ENCODE data around the gene CSMD2.

Gene CSMD2

GRCh38 chr1:33548721-33549120 lies 616.3 kb downstream of the CSMD2 start:
- no peak for TF ChIP-seq RARB (CRISPR knock-in tag; IDR thresholded peaks at IDR 0.05)
- TF ChIP-seq ZNF8 (CRISPR knock-in tag; IDR thresholded peaks at IDR 0.05) = no peak
- no peak for TF ChIP-seq ESRRG (CRISPR knock-in tag; IDR thresholded peaks at IDR 0.05)
- no peak for TF ChIP-seq CREB5 (CRISPR knock-in tag; IDR thresholded peaks at IDR 0.05; ENCODE audit: low read depth)
- no peak for TF ChIP-seq GLIS3 (CRISPR knock-in tag; IDR thresholded peaks at IDR 0.05)
- no peak for TF ChIP-seq ZC3H10 (CRISPR knock-in tag; IDR thresholded peaks at IDR 0.05)
- no peak for TF ChIP-seq CSRNP3 (CRISPR knock-in tag; IDR thresholded peaks at IDR 0.05)
- no peak for TF ChIP-seq ZNF565 (CRISPR knock-in tag; conservative IDR thresholded peaks at IDR 0.05; ENCODE audit: low read depth)
- TF ChIP-seq PPARA (CRISPR knock-in tag; IDR thresholded peaks at IDR 0.05; ENCODE audit: borderline replicate concordance) = no peak
- no peak for TF ChIP-seq POU6F1 (CRISPR knock-in tag; IDR thresholded peaks at IDR 0.05; ENCODE audit: borderline replicate concordance, low read depth)
- TF ChIP-seq BACH2 (CRISPR knock-in tag; IDR thresholded peaks at IDR 0.05; ENCODE audit: borderline replicate concordance) = no peak
- ATAC-seq = no peak

- no peak for ATAC-seq
- TF ChIP-seq RARB (CRISPR knock-in tag; IDR thresholded peaks at IDR 0.05) (no peak), ZFP30 (CRISPR knock-in tag; IDR thresholded peaks at IDR 0.05) (no peak), ZNF70 (CRISPR knock-in tag; IDR thresholded peaks at IDR 0.05) (no peak), TSHZ2 (CRISPR knock-in tag; IDR thresholded peaks at IDR 0.05) (no peak), ZFP3 (CRISPR knock-in tag; IDR thresholded peaks at IDR 0.05) (no peak), ZC3H10 (CRISPR knock-in tag; IDR thresholded peaks at IDR 0.05) (no peak), CSDC2 (CRISPR knock-in tag; IDR thresholded peaks at IDR 0.05) (no peak), PATZ1 (CRISPR knock-in tag; IDR thresholded peaks at IDR 0.05; ENCODE audit: borderline replicate concordance) (no peak), TOX (CRISPR knock-in tag; IDR thresholded peaks at IDR 0.05; ENCODE audit: borderline replicate concordance) (no peak), CSRNP3 (CRISPR knock-in tag; IDR thresholded peaks at IDR 0.05) (no peak), ESRRG (CRISPR knock-in tag; IDR thresholded peaks at IDR 0.05) (no peak)
Observed at GRCh38 chr1:33548319-33548718, 616.7 kb downstream of the CSMD2 start.

GRCh38 chr1:33547576-33547975 lies 617.5 kb downstream of the CSMD2 start:
- TF ChIP-seq PPARA (CRISPR knock-in tag; IDR thresholded peaks at IDR 0.05; ENCODE audit: borderline replicate concordance) = no peak
- TF ChIP-seq ESRRG (CRISPR knock-in tag; IDR thresholded peaks at IDR 0.05) = no peak
- no peak for TF ChIP-seq ZNF565 (CRISPR knock-in tag; conservative IDR thresholded peaks at IDR 0.05; ENCODE audit: low read depth)
- no peak for TF ChIP-seq TOX (CRISPR knock-in tag; IDR thresholded peaks at IDR 0.05; ENCODE audit: borderline replicate concordance)
- TF ChIP-seq POU6F1 (CRISPR knock-in tag; IDR thresholded peaks at IDR 0.05; ENCODE audit: borderline replicate concordance, low read depth) = no peak
- TF ChIP-seq PATZ1 (CRISPR knock-in tag; IDR thresholded peaks at IDR 0.05; ENCODE audit: borderline replicate concordance) = no peak
- TF ChIP-seq ZFP3 (CRISPR knock-in tag; IDR thresholded peaks at IDR 0.05) = no peak
- no peak for ATAC-seq

All from SK-N-SH treated with all-trans-retinoic acid at 6 μM for 48 hours (cell line).